HepG2 (cell line): ENCODE results near the gene SEMA3C. TPM values are rescaled to one million over a fixed set of nuclear protein-coding genes. Genes with fewer than 3 reads are reported as not detected.

Experiments
- ATAC-seq: fragments of 200-7000 bp; cut with Tn5 transposase; 3 replicates; pipeline ENCODE4 v1.9.1; 2020; ENCODE audit warnings: mild to moderate bottlenecking, moderate library complexity
- BruUV-seq: library from RNA; stranded (reverse); fragments of 400-500 nt; replicated peaks from 2 replicates; lab custom pipeline; 2021; lab: Mats Ljungman, UMichigan
- CTCF ChIA-PET: fragments of 300-600 bp; formaldehyde crosslinking; extraction: SDS; loops from one replicate; lab custom pipeline; 2021; ENCODE audit warnings: low total read pairs, inconsistent platforms, low intra/inter-chr PET ratio; lab: Yijun Ruan, JAX
- POLR2A ChIA-PET: fragments of 350-600 bp; sonication (Branson Sonifier 250); formaldehyde crosslinking; loops from one replicate; lab custom pipeline; 2020; ENCODE audit warnings: antibody characterized with exemption, inconsistent platforms; lab: Yijun Ruan, JAX
- DNase-seq: peaks from one replicate; pipeline ENCODE4 v3.0.0-alpha.2; 2015; ENCODE audit warnings: low spot score
- FAIRE-seq: peaks from 3 replicates; lab custom pipeline; 2011; peaks lifted over from hg19 to GRCh38; lab: Jason Lieb, UNC
- H2AFZ ChIP-seq: one replicate; pipeline ENCODE4 v1.6.1; 2011; ENCODE audit warnings: low read length, inconsistent platforms
- H3K27ac ChIP-seq: fragments of 300-600 bp; 3 replicates; pipeline ENCODE4 v1.8.0; 2011; ENCODE audit warnings: mixed run types, mild to moderate bottlenecking, mixed read lengths, low read length, inconsistent platforms; ENCODE audit not compliant: insufficient read depth; ENCODE audit errors: extremely low read length
- H3K27me3 ChIP-seq, 2 experiments: fragments of 200-600 bp in 1 of 2; 2 replicates in 1 of 2; 3 replicates in 1 of 2; pipeline versions ENCODE4 v1.6.0 to v1.8.0; 2011; ENCODE audit warnings: low read length in 2 of 2, mild to moderate bottlenecking in 2 of 2, moderate library complexity in 2 of 2, inconsistent platforms in 1 of 2; ENCODE audit not compliant: insufficient read depth in 2 of 2, control insufficient read depth in 1 of 2
- H3K36me3 ChIP-seq, 2 experiments: fragments of 200-600 bp in 1 of 2; replicated peaks in 1 of 2; 2 replicates in 1 of 2; 3 replicates in 1 of 2; pipeline versions ENCODE4 v1.5.1 to v1.8.0; 2011; ENCODE audit warnings: low read length in 2 of 2, inconsistent platforms in 1 of 2; ENCODE audit not compliant: insufficient read depth in 2 of 2, control insufficient read depth in 1 of 2
- H3K4me1 ChIP-seq: 2 replicates; pipeline ENCODE4 v1.5.1; 2012; ENCODE audit warnings: low read length, inconsistent platforms; ENCODE audit not compliant: insufficient read depth
- H3K4me2 ChIP-seq: 2 replicates; pipeline ENCODE4 v1.6.0; 2011; ENCODE audit warnings: low read depth, low read length, inconsistent platforms
- H3K4me3 ChIP-seq, 3 experiments: fragments of 200-600 bp in 1 of 3; sonication (generic), shearing (Covaris generic) in 1 of 3; replicated peaks in 1 of 3; 2 replicates each; pipeline ENCODE4 v1.5.1; 2011 to 2016; ENCODE audit warnings: low read length in 3 of 3, inconsistent platforms in 2 of 3, low read depth in 2 of 3, mild to moderate bottlenecking in 2 of 3, control low read depth in 1 of 3, mixed read lengths in 1 of 3; ENCODE audit not compliant: insufficient read depth in 1 of 3
- H3K79me2 ChIP-seq: one replicate; pipeline ENCODE4 v1.6.1; 2011; ENCODE audit warnings: low read length, inconsistent platforms; ENCODE audit not compliant: insufficient read depth
- H3K9ac ChIP-seq: 2 replicates; pipeline ENCODE4 v1.6.0; 2011; ENCODE audit warnings: mild to moderate bottlenecking, low read depth, low read length, inconsistent platforms; ENCODE audit not compliant: insufficient read depth
- H3K9me3 ChIP-seq: 2 replicates; pipeline ENCODE4 v1.5.1; 2012; ENCODE audit warnings: mild to moderate bottlenecking, low read length
- H4K20me1 ChIP-seq: 2 replicates; pipeline ENCODE4 v1.6.0; 2011; ENCODE audit warnings: inconsistent platforms, mild to moderate bottlenecking, low read length, moderate library complexity; ENCODE audit not compliant: insufficient read depth
- RERE ChIP-seq: IDR thresholded peaks from 2 replicates; pipeline ENCODE4 v1.6.1; 2016; ENCODE audit warnings: low read depth, missing genetic modification reagents, missing compliant biosample characterization
- WGBS: methylation state at CpG from one replicate; pipeline ENCODE4 v1.1.6; 2017; ENCODE audit warnings: low lambda C conversion rate; 5-methylcytosine and 5-hydroxymethylcytosine counted together
- in situ Hi-C: cut with HindIII; loops from 2 replicates; pipeline ENCODE4 v1.10.0; 2017; ENCODE audit warnings: low pct_unique_long_range_greater_than_20kb; ENCODE audit not compliant: extremely low pct_ligation_motif_present
- intact Hi-C: fragments of 100-400 bp; cut with micrococcal nuclease; formaldehyde crosslinking; loops from one replicate; pipeline ENCODE4 v1.10.0; 2022; ENCODE audit not compliant: unreplicated experiment
- polyA plus RNA-seq, 8 experiments: library from polyadenylated mRNA; depleted of rRNA in 3 of 8; stranded (reverse) in 7 of 8; unstranded in 1 of 8; fragments of >200 nt; fragmentation: Illumina TruSeq in 4 of 8; extraction: Trizol in 4 of 8; gene quantifications; 2 replicates each; pipeline versions ENCODE4 v1.2.1 to v1.2.3, GENCODE V29; 2011 to 2016; ENCODE audit warnings: low read depth in 4 of 8, missing spikeins in 1 of 8, mixed read lengths in 1 of 8; ENCODE audit not compliant: insufficient read depth in 1 of 8
- total RNA-seq, 5 experiments: library from RNA; depleted of rRNA; stranded (reverse); fragments of >200 nt; fragmentation: Illumina TruSeq; extraction: Trizol; gene quantifications; 2 replicates each; pipeline ENCODE4 v1.2.3, GENCODE V29; 2016; ENCODE audit warnings: low read depth in 1 of 5

SEMA3C gene
- total and polyA plus RNA-seq, 2 of the 13 experiments (the other 11 are each of a cell fraction or from before 2014, with no cell fraction given): 0.05 to 0.13 TPM

GRCh38 chr7:80731281-80731680, 187.6 kb downstream of the SEMA3C start:
- H3K27me3 ChIP-seq: no peaks in the 10 kb centered on the region
- ChIA-PET POLR2A (no interaction called here), CTCF (no interaction called here)
- H3K4me1 ChIP-seq: no peaks in the 10 kb centered on the region
- H4K20me1 ChIP-seq: no peaks in the 10 kb centered on the region
- no peak overlapping the region for H3K4me3 ChIP-seq
- ATAC-seq: no peak
- no peak for FAIRE-seq
- no TSS peak for BruUV-seq
- in situ Hi-C loops (no loop called here), intact Hi-C loops (no loop called here)
- no peak overlapping the region for H3K4me2 ChIP-seq
- H3K9me3 ChIP-seq: no peaks in the 10 kb centered on the region
- no peak overlapping the region for H3K27ac ChIP-seq
- no peak overlapping the region for H3K9ac ChIP-seq
- WGBS: 29% methylated on average over 2 of the region's 2 CpGs
- no peaks in the 10 kb centered on the region for H3K36me3 ChIP-seq
- H2AFZ ChIP-seq: no peak overlapping the region
- no peaks in the 10 kb centered on the region for H3K79me2 ChIP-seq
- TF ChIP-seq RERE (CRISPR knock-in tag): no peak
- DNase-seq: no peak
